Transverse colon (tissue), 4 donors: ENCODE data around the gene PYGB. TPM values are rescaled to one million over a fixed set of nuclear protein-coding genes. Genes with fewer than 3 reads are reported as not detected.

Experiments used
- DNase-seq: peaks from one replicate; pipeline ENCODE4 v3.0.0-alpha.2; 2019
- H3K27ac ChIP-seq, 4 donors: fragments of 200-600 bp; sonication (generic); 2 replicates each; pipeline ENCODE4 v1.5.1; 2016 to 2018; ENCODE audit warnings: inconsistent platforms in 4 of 4
- H3K27me3 ChIP-seq: fragments of 200-600 bp; sonication (generic); 2 replicates; pipeline ENCODE4 v1.5.1; 2017; ENCODE audit warnings: inconsistent platforms
- H3K36me3 ChIP-seq, 4 donors: fragments of 200-600 bp; sonication (generic); 2 replicates each; pipeline ENCODE4 v1.5.1; 2017 to 2019; ENCODE audit warnings: inconsistent platforms in 4 of 4
- H3K4me1 ChIP-seq, 4 donors: fragments of 200-600 bp; sonication (generic); 2 replicates each; pipeline ENCODE4 v1.5.1; 2017 to 2020; ENCODE audit warnings: inconsistent platforms in 4 of 4
- H3K4me3 ChIP-seq, 4 donors: fragments of 200-600 bp; sonication (generic); 1 replicate in 1 of 4; 2 replicates in 3 of 4; pipeline versions ENCODE4 v1.5.1 to v1.6.1; 2017 to 2019; ENCODE audit warnings: inconsistent platforms in 4 of 4
- H3K9me3 ChIP-seq, 2 donors: fragments of 200-600 bp; sonication (generic); 2 replicates each; pipeline ENCODE4 v1.5.1; 2017 to 2019; ENCODE audit warnings: inconsistent platforms in 2 of 2
- CTCF ChIP-seq, 5 experiments: fragments of 200-600 bp in 3 of 5; fragments of 450-650 bp in 2 of 5; sonication (generic) in 3 of 5; IDR thresholded peaks; 1 replicate in 2 of 5; 2 replicates in 3 of 5; pipeline ENCODE4 v1.5.1; 2016 to 2017; ENCODE audit warnings: antibody characterized with exemption in 5 of 5, inconsistent platforms in 3 of 5, mild to moderate bottlenecking in 2 of 5, moderate library complexity in 1 of 5
- EP300 ChIP-seq: sonication (generic); formaldehyde crosslinking; IDR thresholded peaks from one replicate; pipeline ENCODE4 v1.6.1; 2017; ENCODE audit warnings: antibody characterized with exemption, low read depth
- POLR2A ChIP-seq: fragments of 450-650 bp; IDR thresholded peaks from one replicate; pipeline ENCODE4 v1.6.1; 2016; ENCODE audit warnings: antibody characterized with exemption, mild to moderate bottlenecking, moderate library complexity
- POLR2AphosphoS5 ChIP-seq, 3 donors: sonication (generic); formaldehyde crosslinking; IDR thresholded peaks; one replicate each; pipeline ENCODE4 v1.6.1; 2016; ENCODE audit warnings: antibody characterized with exemption in 3 of 3
- WGBS, 2 donors: methylation state at CpG; one replicate each; pipeline ENCODE4 v1.1.5; 2018; ENCODE audit warnings: low coverage in 1 of 2; 5-methylcytosine and 5-hydroxymethylcytosine counted together
- in situ Hi-C, 4 donors: fragments of 200-750 bp; cut with MboI; loops; one replicate each; pipeline versions ENCODE4 v1.15.0 to v1.15.1; 2017; ENCODE audit warnings: low sequenced_read_pairs in 3 of 4, low pct_ligation_motif_present in 1 of 4, low pct_unique_long_range_greater_than_20kb in 1 of 4
- intact Hi-C: fragments of 100-400 bp; cut with DNase I; formaldehyde crosslinking; loops from one replicate; pipeline ENCODE4 v1.15.1; 2023; ENCODE audit warnings: low total_unique reads
- total RNA-seq, 4 donors: library from RNA; depleted of rRNA; stranded (reverse); fragments of >200 nt; gene quantifications; one replicate each; pipeline ENCODE4 v1.1.0, GENCODE V29; 2016

PYGB gene
- total RNA-seq, 4 donors from 2014 or later = 195 to 554 (median 359) TPM

GRCh38 chr20:25223765-25224720 lies 23.8 kb upstream of the PYGB start:
- Histone ChIP-seq H3K4me1 (peaks cover 12 to 36% (median 19%) of the 10 kb centered on the region in 4 donors), H3K9me3 (no peaks in the 10 kb centered on the region), H3K27me3 (no peaks in the 10 kb centered on the region), H3K27ac (no peak overlapping the region), H3K36me3 (no peaks in the 10 kb centered on the region), H3K4me3 (no peak overlapping the region)
- in situ Hi-C loops (no loop called here), intact Hi-C loops (no loop called here)
- TF ChIP-seq POLR2AphosphoS5 (IDR thresholded peaks at IDR 0.05) (no peak), CTCF (IDR thresholded peaks at IDR 0.05) (no peak), POLR2A (no peak), EP300 (no peak)
- DNase-seq = no peak
- WGBS, 2 donors = 93% methylated on average over 23 of the region's 24 CpGs; no CpG with 5 or more reads in 1 of the 2 donors

- H3K27me3 ChIP-seq = no peaks in the 10 kb centered on the region
- intact Hi-C loops = no loop called here
- WGBS, 2 donors = 96 to 100% methylated on average over 3 to 15 of the region's 16 CpGs
- no peaks in the 10 kb centered on the region for H3K36me3 ChIP-seq
- H3K9me3 ChIP-seq = no peaks in the 10 kb centered on the region
- no peak overlapping the region for H3K27ac ChIP-seq
- TF ChIP-seq CTCF (IDR thresholded peaks at IDR 0.05) (no peak), POLR2AphosphoS5 (IDR thresholded peaks at IDR 0.05) (no peak), POLR2A (no peak), EP300 (no peak)
- no peak for DNase-seq
- H3K4me3 ChIP-seq = no peak overlapping the region
- H3K4me1 ChIP-seq = peaks cover 13 to 33% (median 20%) of the 10 kb centered on the region in 4 donors
- in situ Hi-C loops = no loop called here
Observed at GRCh38 chr20:25224941-25225340, 22.9 kb upstream of the PYGB start.

GRCh38 chr20:25225642-25226432 lies 22.0 kb upstream of the PYGB start:
- no peak for DNase-seq
- Histone ChIP-seq H3K4me1 (peaks cover 15 to 33% (median 21%) of the 10 kb centered on the region in 4 donors), H3K27me3 (no peaks in the 10 kb centered on the region), H3K27ac (peak overlapping the region in 3 of 4 donors; percentile 46 to 85 (median 84)), H3K36me3 (no peaks in the 10 kb centered on the region), H3K4me3 (no peak overlapping the region), H3K9me3 (no peaks in the 10 kb centered on the region)
- WGBS, 2 donors = 88% methylated on average over 16 of the region's 16 CpGs; no CpG with 5 or more reads in 1 of the 2 donors
- TF ChIP-seq POLR2AphosphoS5 (IDR thresholded peaks at IDR 0.05) (peak in 1 of 3 donors; percentile 11), CTCF (IDR thresholded peaks at IDR 0.05) (no peak)
- intact Hi-C loops (no loop called here), in situ Hi-C loops (no loop called here)
